ENCODE results near the gene TMEM94.

- peak; percentile 97 for TF ChIP-seq CTCF (IDR thresholded peaks at IDR 0.05; ENCODE audit: low read length)
- no peak for TF ChIP-seq EZH2 (optimal IDR thresholded peaks at IDR 0.05; ENCODE audit: low read depth, low read length)
Observed at GRCh38 chr17:75515496-75516254, 59.2 kb downstream of the TMEM94 start, which contains the start of gene CASKIN2.

Data from MM.1S (cell line).